ENCODE results near the gene YIPF2.

The YIPF2 gene

DNA sequence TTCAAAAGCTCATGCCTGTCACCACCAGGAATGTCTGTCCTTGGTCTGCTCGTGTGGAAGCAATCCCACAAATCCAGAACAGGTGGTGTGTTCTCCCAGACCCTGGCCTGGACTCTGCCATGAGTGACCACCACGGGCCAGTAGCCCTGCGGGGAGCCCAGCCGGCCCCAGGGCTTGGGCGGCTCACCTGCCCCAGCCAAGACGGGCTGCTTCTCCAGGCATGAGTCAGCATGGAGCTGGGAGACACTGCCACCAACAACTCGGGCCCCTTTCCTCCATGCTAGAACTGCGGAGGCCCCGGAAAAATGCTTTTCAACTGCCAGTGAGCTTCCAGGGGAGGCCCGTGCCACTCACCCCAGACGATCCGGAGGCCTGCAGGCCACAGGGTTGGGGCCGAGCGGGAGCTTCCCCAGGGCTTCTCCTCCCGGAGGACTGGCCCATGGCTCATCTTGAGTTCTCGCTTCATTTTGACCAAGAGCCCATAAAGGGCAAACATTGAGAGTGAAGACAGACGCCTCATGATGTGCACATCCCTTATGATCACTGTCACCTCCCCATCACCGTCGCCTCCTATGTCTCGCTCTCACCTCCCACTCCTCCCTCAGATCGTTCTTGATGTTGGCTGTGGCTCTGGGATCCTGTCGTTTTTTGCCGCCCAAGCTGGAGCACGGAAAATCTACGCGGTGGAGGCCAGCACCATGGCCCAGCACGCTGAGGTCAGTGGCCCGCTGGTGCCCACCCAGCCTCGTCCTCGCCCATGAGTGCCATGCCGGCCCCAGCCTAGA lies 16.7 kb downstream of the YIPF2 start:
- no peak for DNase-seq (ENCODE audit: low read depth in 2 of 3, low spot score in 2 of 3)

DNA sequence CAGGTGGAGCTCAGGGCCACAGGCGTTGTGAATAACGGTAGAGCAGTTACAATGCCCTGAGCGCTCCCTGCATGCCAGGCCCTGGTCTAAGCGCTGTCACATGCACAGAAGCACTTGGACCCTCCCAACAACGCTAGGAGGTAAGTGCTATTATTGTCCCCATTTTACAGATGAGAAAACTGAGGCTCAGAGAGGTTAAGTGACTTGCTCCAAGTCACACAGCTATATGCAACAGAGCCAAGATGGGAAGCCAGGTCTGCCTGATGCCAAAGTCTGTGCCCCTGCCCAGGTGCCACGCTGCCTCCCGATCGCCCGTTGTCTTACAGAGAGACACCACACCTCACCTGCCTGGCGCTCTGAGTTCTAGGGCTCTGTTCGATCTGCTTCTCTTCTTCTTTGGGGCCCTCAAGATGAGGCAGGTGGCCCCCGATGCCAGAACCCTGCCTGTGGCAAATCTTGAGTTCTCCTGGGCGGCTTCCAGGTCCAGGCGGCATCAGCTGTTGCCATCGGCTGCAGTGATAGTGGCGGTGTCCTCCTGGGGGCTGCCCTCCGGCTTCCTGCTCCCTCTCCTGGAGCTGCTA lies 20.0 kb downstream of the YIPF2 start:
- DNase-seq (ENCODE audit: low read depth in 2 of 3, low spot score in 2 of 3), result no peak

DNA sequence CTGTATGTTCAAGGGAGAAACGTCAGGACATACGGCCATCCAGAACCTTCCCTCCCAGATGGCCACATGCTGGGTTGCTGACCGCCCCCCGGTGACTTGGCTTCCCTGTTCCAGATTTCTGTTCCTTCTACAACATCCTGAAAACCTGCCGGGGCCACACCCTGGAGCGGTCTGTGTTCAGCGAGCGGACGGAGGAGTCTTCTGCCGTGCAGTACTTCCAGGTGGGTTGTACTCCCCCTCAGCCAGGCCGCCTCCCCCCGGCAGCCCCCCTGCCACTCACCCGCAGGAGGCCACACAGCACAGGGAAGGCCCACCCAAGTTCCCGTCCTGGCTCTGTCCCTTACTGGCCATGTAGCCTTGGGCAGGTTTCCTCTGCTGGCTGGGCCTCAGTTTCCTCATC lies 20.5 kb downstream of the YIPF2 start:
- no peak for DNase-seq (ENCODE audit: low read depth in 2 of 3, low spot score in 2 of 3)

DNA sequence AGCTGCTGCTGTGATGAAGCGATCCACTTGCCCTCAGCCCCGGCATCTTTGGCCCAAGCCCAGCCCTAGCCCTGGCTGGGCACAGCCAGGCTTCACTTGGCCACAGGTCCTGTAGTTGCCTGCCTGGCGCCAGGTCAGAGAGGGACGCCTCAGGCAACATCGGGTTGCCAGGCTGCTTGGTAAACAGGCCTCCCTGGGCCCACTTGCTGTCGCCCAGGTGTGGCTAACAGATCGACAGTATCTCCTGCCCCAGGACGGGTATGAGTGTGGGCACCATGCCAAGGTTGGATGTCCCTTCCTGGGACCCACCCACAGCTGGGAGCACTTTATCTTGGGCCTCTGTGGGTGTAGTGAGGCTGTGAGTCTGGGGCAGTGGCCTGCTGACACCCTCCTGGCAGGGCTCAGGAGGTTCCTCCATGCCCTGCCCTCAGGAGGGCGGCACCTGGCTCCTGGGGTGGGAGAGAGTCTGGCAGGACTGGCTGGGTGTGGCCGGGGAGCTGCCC lies 29.2 kb downstream of the YIPF2 start:
- no peak for DNase-seq (ENCODE audit: low read depth in 2 of 3, low spot score in 2 of 3)

GRCh38 chr19:10898633-10899032 lies 29.8 kb downstream of the YIPF2 start:
- no peak for DNase-seq (ENCODE audit: low read depth in 2 of 3, low spot score in 2 of 3)

DNA sequence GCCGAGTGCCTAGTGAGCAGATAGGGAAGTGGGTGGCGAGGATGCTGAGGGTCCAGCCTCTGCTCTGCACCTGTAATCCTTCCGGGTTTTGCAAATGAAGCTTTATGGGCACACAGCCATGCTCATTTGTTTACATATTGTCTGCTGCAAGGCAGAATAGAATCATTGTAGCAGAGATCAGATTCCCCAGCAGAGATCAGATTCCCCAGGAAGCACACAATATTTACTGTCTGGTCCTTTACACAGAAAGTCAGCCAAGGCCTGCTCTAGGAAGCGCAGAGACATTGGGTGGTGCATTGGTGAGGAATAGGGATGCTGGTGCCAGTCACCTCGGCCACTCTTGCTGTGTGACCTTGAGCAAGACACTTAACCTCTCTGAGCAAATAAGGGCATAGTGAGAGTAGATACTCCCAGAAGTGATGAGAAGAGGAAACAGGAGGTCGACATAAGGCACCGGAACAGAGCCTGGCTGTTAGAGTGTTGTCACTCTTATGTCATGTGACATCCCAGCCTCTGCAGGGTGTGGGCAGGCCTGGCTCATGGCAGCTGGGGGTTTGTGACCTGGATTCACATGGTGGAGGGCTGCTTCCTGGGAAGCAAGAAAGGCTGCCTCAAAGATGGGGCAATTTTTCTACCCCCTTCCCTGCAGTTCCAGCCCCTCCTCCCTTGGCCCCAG lies 31.4 kb downstream of the YIPF2 start:
- DNase-seq (ENCODE audit: low read depth in 2 of 3, low spot score in 2 of 3), result no peak

GRCh38 chr19:10895920-10896319 lies 32.5 kb downstream of the YIPF2 start:
- no peak for DNase-seq (ENCODE audit: low read depth in 2 of 3, low spot score in 2 of 3)

- DNase-seq (ENCODE audit: low read depth in 2 of 3, low spot score in 2 of 3), result no peak
Observed at GRCh38 chr19:10895363-10895762, 33.1 kb downstream of the YIPF2 start.

GRCh38 chr19:10894911-10895213 lies 33.6 kb downstream of the YIPF2 start:
- no peak for DNase-seq (ENCODE audit: low read depth in 2 of 3, low spot score in 2 of 3)

DNA sequence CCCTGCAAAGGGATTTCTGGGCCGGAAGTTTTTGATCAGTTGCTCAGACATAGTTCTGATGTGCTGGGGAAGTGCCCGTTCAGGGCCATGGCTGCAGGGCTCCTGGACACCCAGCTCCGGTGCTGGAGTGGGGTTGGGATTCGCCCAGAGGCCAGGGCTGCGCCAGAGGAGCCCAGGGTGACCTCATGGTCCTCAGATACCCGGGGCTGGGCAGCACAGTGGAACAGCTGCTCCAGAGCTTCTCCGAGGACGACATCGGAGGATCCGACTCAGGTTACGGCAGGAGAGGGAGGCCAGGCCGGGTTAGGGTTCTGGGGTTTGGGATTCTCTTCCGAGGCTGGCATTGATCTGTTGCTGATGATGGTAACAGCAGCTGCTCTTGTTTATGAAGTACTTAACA lies 36.2 kb downstream of the YIPF2 start:
- no peak for DNase-seq (ENCODE audit: low read depth in 2 of 3, low spot score in 2 of 3)

- DNase-seq (ENCODE audit: low read depth in 2 of 3, low spot score in 2 of 3), result no peak
Observed at GRCh38 chr19:10891405-10892086, 36.9 kb downstream of the YIPF2 start.

DNA sequence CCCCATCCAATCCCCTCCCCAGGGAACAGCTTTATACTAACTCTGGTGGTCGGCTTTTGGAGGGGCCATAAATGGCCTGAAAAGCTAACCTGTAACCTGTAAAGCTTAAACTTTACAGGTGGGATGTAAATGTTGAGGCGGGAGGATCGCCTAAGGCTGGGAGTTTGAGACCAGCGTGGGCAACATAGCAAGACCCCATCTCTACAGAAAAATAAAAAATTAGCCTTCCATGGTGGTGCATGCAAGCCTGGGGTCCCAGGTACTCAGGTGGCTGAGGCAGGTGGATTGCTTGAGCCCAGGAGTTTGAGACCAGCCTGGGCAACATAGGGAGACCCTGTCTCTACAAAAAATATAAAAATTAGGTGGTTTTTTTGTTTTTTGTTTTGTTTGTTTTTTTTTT lies 38.6 kb downstream of the YIPF2 start:
- DNase-seq (ENCODE audit: low read depth in 2 of 3, low spot score in 2 of 3), result no peak

DNA sequence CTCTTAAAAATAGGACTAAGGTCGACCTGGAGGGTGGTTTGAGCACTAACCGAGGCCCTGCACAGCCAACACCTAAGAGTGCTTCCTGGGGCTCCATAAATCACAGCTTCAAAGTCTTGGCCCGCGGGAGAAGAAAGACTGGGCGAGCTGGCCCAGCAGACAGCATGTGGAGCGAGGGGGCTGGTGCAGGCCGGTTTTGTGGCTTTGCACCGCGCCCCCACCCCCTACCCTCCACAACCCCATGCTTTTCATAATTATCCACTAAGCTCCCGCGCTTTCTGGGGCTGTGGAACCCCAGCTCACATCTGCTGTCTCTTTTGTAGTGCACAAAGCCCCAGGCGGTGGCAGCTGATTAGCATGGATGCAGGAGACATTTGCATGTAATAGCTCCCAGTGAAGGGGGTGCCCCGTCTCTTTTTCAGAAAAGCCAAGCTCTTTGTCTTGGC lies 40.0 kb downstream of the YIPF2 start:
- DNase-seq (ENCODE audit: low read depth in 2 of 3, low spot score in 2 of 3), result no peak

GRCh38 chr19:10887616-10888367 lies 40.6 kb downstream of the YIPF2 start:
- no peak for DNase-seq (ENCODE audit: low read depth in 2 of 3, low spot score in 2 of 3)

- no peak for DNase-seq (ENCODE audit: low read depth in 2 of 3, low spot score in 2 of 3)
Observed at GRCh38 chr19:10885201-10886169, 43.0 kb downstream of the YIPF2 start.

GRCh38 chr19:10884274-10884673 lies 44.2 kb downstream of the YIPF2 start:
- no peak for DNase-seq (ENCODE audit: low read depth in 2 of 3, low spot score in 2 of 3)

DNA sequence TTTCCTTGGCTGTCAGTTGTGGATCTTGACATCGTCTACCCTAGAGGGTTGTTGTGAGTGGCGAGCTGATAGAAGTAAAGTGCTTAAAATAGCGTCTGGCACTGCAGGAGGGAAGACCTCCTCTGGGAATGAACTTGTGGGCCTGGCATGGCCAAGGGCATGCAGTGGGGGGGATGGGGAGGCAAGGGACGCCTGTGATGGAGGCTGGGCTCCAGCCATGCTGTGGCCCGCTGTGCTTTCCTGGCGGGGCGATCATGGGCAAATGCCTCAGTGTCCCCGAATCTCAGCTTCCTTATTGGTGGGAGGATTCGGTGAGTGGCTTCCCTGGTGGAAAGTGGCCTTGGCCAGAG lies 46.4 kb downstream of the YIPF2 start:
- DNase-seq (ENCODE audit: low read depth in 2 of 3, low spot score in 2 of 3), result no peak

DNA sequence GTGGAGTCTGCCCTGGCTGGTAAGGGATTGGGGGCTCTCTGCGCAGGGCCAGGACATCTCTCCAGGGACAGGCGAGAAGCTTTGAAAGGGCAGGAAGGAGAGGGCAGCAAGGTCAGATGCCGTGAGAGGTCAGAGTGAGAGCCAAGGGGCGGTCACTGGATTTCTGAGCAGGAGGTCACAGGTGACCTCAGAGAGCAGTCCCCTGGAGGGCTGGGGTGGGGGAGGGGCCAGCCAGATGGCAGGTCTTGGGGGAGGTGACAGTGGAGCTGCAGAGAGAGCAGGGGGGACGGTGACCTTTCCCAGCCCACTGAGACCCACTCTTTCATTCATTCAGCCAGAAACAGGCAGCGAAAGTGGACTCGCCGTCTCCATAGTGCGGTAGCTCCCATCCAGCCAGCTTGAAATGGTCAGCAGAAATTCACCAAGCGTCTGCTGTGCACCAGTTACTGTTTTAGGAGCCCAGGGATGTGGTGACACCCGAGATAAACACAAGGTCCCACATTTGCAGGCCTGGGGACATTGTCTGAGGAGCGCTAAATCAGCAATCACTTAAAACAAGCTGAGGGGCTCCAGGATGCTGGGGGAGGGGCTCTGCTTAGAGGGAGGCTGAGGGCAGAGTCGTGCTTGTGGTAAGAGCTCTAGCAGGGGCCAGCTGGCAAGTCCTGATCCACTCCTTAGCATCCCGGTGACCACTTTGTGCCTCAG lies 46.9 kb downstream of the YIPF2 start:
- no peak for DNase-seq (ENCODE audit: low read depth in 2 of 3, low spot score in 2 of 3)

- DNase-seq (ENCODE audit: low read depth in 2 of 3, low spot score in 2 of 3), result no peak
Observed at GRCh38 chr19:10878253-10878652, 50.2 kb downstream of the YIPF2 start.
